NK-92 treated with Interleukin-12 subunit alpha and Interleukin-12 subunit beta, amount 100 ng/mL, for 24 hours (cell line): ENCODE results near the gene SMURF1.

Source experiments
- DNase-seq: peaks from one replicate; lab custom pipeline; 2025; lab: John Stamatoyannopoulos, UW

SMURF1 gene

GRCh38 chr7:99097730-99098129, 46.2 kb downstream of the SMURF1 start:
- no peak for DNase-seq

- DNase-seq = no peak
These were observed 47.6 kb downstream of the SMURF1 start for GRCh38 chr7:99096124-99096887.

- DNase-seq = no peak
These were observed 48.2 kb downstream of the SMURF1 start for GRCh38 chr7:99095698-99096097.

- no peak for DNase-seq
These were observed 49.5 kb downstream of the SMURF1 start for GRCh38 chr7:99094401-99094800.

- DNase-seq = no peak
These were observed 51.7 kb downstream of the SMURF1 start for GRCh38 chr7:99092064-99092720.

- no peak for DNase-seq
These were observed 53.0 kb downstream of the SMURF1 start for GRCh38 chr7:99090771-99091542.

- no peak for DNase-seq
These were observed 53.8 kb downstream of the SMURF1 start for GRCh38 chr7:99089914-99090629.

GRCh38 chr7:99086944-99087343, 57.0 kb downstream of the SMURF1 start:
- DNase-seq = no peak

- DNase-seq = no peak
These were observed 57.4 kb downstream of the SMURF1 start for GRCh38 chr7:99086532-99086931.

- DNase-seq = no peak
These were observed 60.2 kb downstream of the SMURF1 start for GRCh38 chr7:99083733-99084132.

- DNase-seq = no peak
These were observed 60.7 kb downstream of the SMURF1 start for GRCh38 chr7:99083068-99083651.

- DNase-seq = no peak
These were observed 63.2 kb downstream of the SMURF1 start for GRCh38 chr7:99080679-99081078.

- no peak for DNase-seq
These were observed 64.8 kb downstream of the SMURF1 start for GRCh38 chr7:99079104-99079503.

GRCh38 chr7:99078416-99078815, 65.5 kb downstream of the SMURF1 start:
- no peak for DNase-seq

GRCh38 chr7:99076615-99077014, 67.3 kb downstream of the SMURF1 start:
- DNase-seq = no peak

GRCh38 chr7:99073839-99074446, 70.0 kb downstream of the SMURF1 start:
- DNase-seq = no peak

- DNase-seq = no peak
These were observed 71.8 kb downstream of the SMURF1 start for GRCh38 chr7:99072126-99072525.

GRCh38 chr7:99070361-99070760, 73.5 kb downstream of the SMURF1 start:
- no peak for DNase-seq

GRCh38 chr7:99061001-99061776, 82.7 kb downstream of the SMURF1 start:
- DNase-seq = no peak

GRCh38 chr7:99054781-99055180, 89.1 kb downstream of the SMURF1 start:
- DNase-seq = no peak

GRCh38 chr7:99050971-99051370, 92.9 kb downstream of the SMURF1 start:
- DNase-seq = no peak
